IMR-90 (cell line): ENCODE data around the gene PIGN. TPM values are rescaled to one million over a fixed set of nuclear protein-coding genes. Genes with fewer than 3 reads are reported as not detected.
A peak's percentile ranks its signal among the peaks of the same experiment; 100 is the strongest.

Source experiments
- ATAC-seq: fragments of 200-7000 bp; cut with Tn5 transposase; 2 replicates; pipeline ENCODE4 v1.9.1; 2020; ENCODE audit warnings: low read depth, mild to moderate bottlenecking, moderate library complexity
- BruUV-seq: library from RNA; stranded (reverse); fragments of 400-500 nt; replicated peaks from 2 replicates; lab custom pipeline; 2021; lab: Mats Ljungman, UMichigan
- CTCF ChIA-PET: fragments of 300-600 bp; formaldehyde crosslinking; extraction: SDS; loops from one replicate; lab custom pipeline; 2021; ENCODE audit warnings: antibody characterized with exemption; lab: Yijun Ruan, JAX
- POLR2A ChIA-PET: fragments of 300-600 bp; sonication (Branson Sonifier 250); formaldehyde crosslinking; loops from one replicate; lab custom pipeline; 2022; ENCODE audit warnings: antibody characterized with exemption; ENCODE audit not compliant: unreplicated experiment; lab: Charles Lee
- DNase-seq: peaks from one replicate; pipeline ENCODE4 v3.0.0; 2013
- H2AFZ ChIP-seq: replicated peaks from 2 replicates; pipeline ENCODE3; 2013; ENCODE audit warnings: low read length, mild to moderate bottlenecking; ENCODE audit not compliant: poor library complexity
- H2AK5ac ChIP-seq: 2 replicates; pipeline ENCODE4 v1.6.1; 2013; ENCODE audit warnings: low read depth, low read length, inconsistent platforms
- H2AK9ac ChIP-seq: replicated peaks from 2 replicates; pipeline ENCODE3; 2013; ENCODE audit warnings: mild to moderate bottlenecking, low read depth, low read length, moderate library complexity; ENCODE audit not compliant: poor library complexity
- H2BK120ac ChIP-seq: 2 replicates; pipeline ENCODE4 v1.6.1; 2013; ENCODE audit warnings: low read depth, low read length, inconsistent platforms
- H2BK15ac ChIP-seq: 3 replicates; pipeline ENCODE4 v1.6.1; 2013; ENCODE audit warnings: low read depth, low read length, inconsistent platforms
- H2BK20ac ChIP-seq: 2 replicates; pipeline ENCODE4 v1.6.1; 2013; ENCODE audit warnings: low read depth, mild to moderate bottlenecking, inconsistent platforms, low read length, moderate library complexity
- H2BK5ac ChIP-seq: 2 replicates; pipeline ENCODE4 v1.6.1; 2013; ENCODE audit warnings: mild to moderate bottlenecking, low read depth, low read length, inconsistent platforms; ENCODE audit not compliant: poor library complexity, severe bottlenecking
- H3K14ac ChIP-seq: replicated peaks from 2 replicates; pipeline ENCODE4 v1.6.1; 2013; ENCODE audit warnings: low read depth, low read length, inconsistent platforms
- H3K18ac ChIP-seq: 2 replicates; pipeline ENCODE4 v1.6.1; 2013; ENCODE audit warnings: low read depth, low read length, control low read depth
- H3K23ac ChIP-seq: 2 replicates; pipeline ENCODE4 v1.6.1; 2013; ENCODE audit warnings: low read depth, low read length, inconsistent platforms
- H3K27ac ChIP-seq: 2 replicates; pipeline ENCODE4 v1.5.1; 2013; ENCODE audit warnings: mild to moderate bottlenecking, control low read depth, low read length; ENCODE audit not compliant: insufficient read depth
- H3K27me3 ChIP-seq: 2 replicates; pipeline ENCODE4 v1.6.1; 2013; ENCODE audit warnings: low read length; ENCODE audit not compliant: control insufficient read depth, insufficient read depth
- H3K36me3 ChIP-seq: 2 replicates; pipeline ENCODE4 v1.6.1; 2013; ENCODE audit warnings: low read length, mixed read lengths; ENCODE audit not compliant: control insufficient read depth, insufficient read depth
- H3K4ac ChIP-seq: 2 replicates; pipeline ENCODE4 v1.6.1; 2013; ENCODE audit warnings: low read depth, low read length, inconsistent platforms
- H3K4me1 ChIP-seq: 2 replicates; pipeline ENCODE4 v1.6.1; 2013; ENCODE audit warnings: low read length, mixed read lengths; ENCODE audit not compliant: control insufficient read depth, insufficient read depth
- H3K4me2 ChIP-seq: 2 replicates; pipeline ENCODE4 v1.6.1; 2013; ENCODE audit warnings: low read depth, mild to moderate bottlenecking, control low read depth, low read length, moderate library complexity
- H3K4me3 ChIP-seq: 2 replicates; pipeline ENCODE4 v1.5.1; 2013; ENCODE audit warnings: low read depth, mild to moderate bottlenecking, control low read depth, low read length, moderate library complexity; ENCODE audit not compliant: insufficient read depth
- H3K56ac ChIP-seq: 2 replicates; pipeline ENCODE4 v1.6.1; 2013; ENCODE audit warnings: low read length, inconsistent platforms; ENCODE audit not compliant: insufficient read depth; ENCODE audit errors: extremely low read depth
- H3K79me1 ChIP-seq, 2 experiments: 2 replicates each; pipeline ENCODE4 v1.6.1; 2013; ENCODE audit warnings: low read length in 2 of 2, inconsistent platforms in 1 of 2, low read depth in 1 of 2
- H3K9ac ChIP-seq: 2 replicates; pipeline ENCODE4 v1.6.1; 2013; ENCODE audit warnings: low read depth, low read length, control low read depth
- H3K9me1 ChIP-seq: 2 replicates; pipeline ENCODE4 v1.6.1; 2013; ENCODE audit warnings: low read length, inconsistent platforms; ENCODE audit not compliant: insufficient read depth
- H3K9me3 ChIP-seq: 2 replicates; pipeline ENCODE4 v1.6.1; 2013; ENCODE audit warnings: low read length; ENCODE audit not compliant: control insufficient read depth, insufficient read depth
- H4K20me1 ChIP-seq: 2 replicates; pipeline ENCODE4 v1.6.1; 2013; ENCODE audit warnings: low read length, inconsistent platforms; ENCODE audit not compliant: insufficient read depth
- H4K5ac ChIP-seq: 2 replicates; pipeline ENCODE4 v1.6.1; 2013; ENCODE audit warnings: mild to moderate bottlenecking, low read depth, low read length, control low read depth
- H4K8ac ChIP-seq, 2 experiments: 2 replicates each; pipeline ENCODE4 v1.6.1; 2013; ENCODE audit warnings: low read depth in 2 of 2, low read length in 2 of 2, control low read depth in 1 of 2, inconsistent platforms in 1 of 2
- H4K91ac ChIP-seq: 2 replicates; pipeline ENCODE4 v1.6.1; 2013; ENCODE audit warnings: low read depth, low read length, inconsistent platforms; ENCODE audit not compliant: insufficient read depth
- BHLHE40 ChIP-seq: fragments of 150-350 bp; IDR thresholded peaks from 2 replicates; pipeline ENCODE4 v1.6.1; 2016; ENCODE audit warnings: mild to moderate bottlenecking, low read depth, low read length
- CEBPB ChIP-seq: IDR thresholded peaks from 2 replicates; pipeline ENCODE4 v1.6.1; 2012; ENCODE audit warnings: low read depth, low read length, improper control_type of control experiment
- CHD1 ChIP-seq: IDR thresholded peaks from 2 replicates; pipeline ENCODE4 v1.6.1; 2012; ENCODE audit warnings: low read depth, low read length, improper control_type of control experiment
- ELK1 ChIP-seq: fragments of 150-350 bp; IDR thresholded peaks from 2 replicates; pipeline ENCODE4 v1.6.1; 2016; ENCODE audit warnings: low read depth, mild to moderate bottlenecking, low read length, moderate library complexity, borderline replicate concordance
- FOS ChIP-seq: fragments of 150-350 bp; IDR thresholded peaks from 2 replicates; pipeline ENCODE4 v1.6.1; 2016; ENCODE audit warnings: low read depth, low read length
- MAZ ChIP-seq: IDR thresholded peaks from 2 replicates; pipeline ENCODE4 v1.6.1; 2012; ENCODE audit warnings: low read depth, mild to moderate bottlenecking, low read length, improper control_type of control experiment, moderate library complexity, borderline replicate concordance
- MXI1 ChIP-seq: IDR thresholded peaks from 2 replicates; pipeline ENCODE4 v1.6.1; 2012; ENCODE audit warnings: low read depth, mild to moderate bottlenecking, low read length, moderate library complexity, borderline replicate concordance
- POLR2A ChIP-seq: IDR thresholded peaks from 2 replicates; pipeline ENCODE4 v1.6.1; 2012; ENCODE audit warnings: mild to moderate bottlenecking, low read depth, low read length
- RAD21 ChIP-seq: IDR thresholded peaks from 2 replicates; pipeline ENCODE4 v1.6.1; 2012; ENCODE audit warnings: low read length, improper control_type of control experiment
- RCOR1 ChIP-seq: IDR thresholded peaks from 2 replicates; pipeline ENCODE4 v1.6.1; 2012; ENCODE audit warnings: mild to moderate bottlenecking, low read length, improper control_type of control experiment; ENCODE audit not compliant: insufficient replicate concordance
- SMC3 ChIP-seq: fragments of 150-350 bp; IDR thresholded peaks from 2 replicates; pipeline ENCODE4 v1.6.1; 2016; ENCODE audit warnings: low read depth, mild to moderate bottlenecking, antibody characterized with exemption, low read length, moderate library complexity
- WGBS, 2 experiments: methylation state at CpG; one replicate each; pipeline versions ENCODE4 v1.1.5 to v1.1.7; 2013; ENCODE audit warnings: missing lambda C conversion rate in 2 of 2; ENCODE audit not compliant: insufficient read length in 1 of 2; ENCODE audit errors: extremely low coverage in 2 of 2; 5-methylcytosine and 5-hydroxymethylcytosine counted together
- dilution Hi-C: fragments of 300-500 bp; cut with HindIII; formaldehyde crosslinking; loops from one replicate; pipeline ENCODE4 v1.14.3; 2018; ENCODE audit warnings: low sequenced_read_pairs; ENCODE audit not compliant: unreplicated experiment
- in situ Hi-C: fragments of 300-500 bp; cut with MboI; formaldehyde crosslinking; loops from 3 replicates; pipeline ENCODE4 v1.14.3; 2019; ENCODE audit warnings: low sequenced_read_pairs, inconsistent platforms, mixed read lengths
- intact Hi-C: fragments of 100-400 bp; cut with micrococcal nuclease; formaldehyde crosslinking; loops from 2 replicates; pipeline ENCODE4 v1.10.0; 2022
- polyA plus RNA-seq, 3 experiments: library from polyadenylated mRNA; depleted of rRNA; stranded (reverse); fragments of >200 nt; gene quantifications; 2 replicates each; pipeline ENCODE4 v1.2.3, GENCODE V29; 2012; ENCODE audit warnings: low replicate concordance in 1 of 3
- total RNA-seq: library from RNA; depleted of rRNA; stranded (reverse); fragments of >200 nt; gene quantifications from 2 replicates; pipeline ENCODE4 v1.2.3, GENCODE V29; 2012
- TF ChIP-seq, protein P1 (sequence below): fragments of 150-350 bp; IDR thresholded peaks from 2 replicates; pipeline ENCODE4 v1.6.1; 2017; ENCODE audit warnings: mild to moderate bottlenecking, antibody characterized with exemption, low read length, low read depth
- TF ChIP-seq, protein P2 (sequence below): conservative IDR thresholded peaks from 2 replicates; pipeline ENCODE4 v1.5.1; 2012; ENCODE audit warnings: mild to moderate bottlenecking, low read depth, low read length, improper control_type of control experiment

Gene PIGN
- total and polyA plus RNA-seq, 2 of the 4 experiments (the other 2 are of a cell fraction) = 9.0 to 17.9 TPM

- H4K8ac ChIP-seq = no peak overlapping the region
- DNase-seq = no peak
- H2AK9ac ChIP-seq = no peak overlapping the region
- no peaks in the 10 kb centered on the region for H3K27me3 ChIP-seq
- no peak overlapping the region for H4K5ac ChIP-seq
- no CpG with 5 or more reads among the region's 1 CpG for WGBS, 2 experiments
- ChIA-PET CTCF (no interaction called here), POLR2A (no interaction called here)
- H2BK20ac ChIP-seq = no peak overlapping the region
- no peak overlapping the region for H3K14ac ChIP-seq
- peaks cover 2% of the 10 kb centered on the region for H3K4me1 ChIP-seq
- TF ChIP-seq RCOR1 = no peak
- TF ChIP-seq FOS = no peak
- TF ChIP-seq MAZ = no peak
- no peak for TF ChIP-seq RAD21
- TF ChIP-seq, protein P1, sequence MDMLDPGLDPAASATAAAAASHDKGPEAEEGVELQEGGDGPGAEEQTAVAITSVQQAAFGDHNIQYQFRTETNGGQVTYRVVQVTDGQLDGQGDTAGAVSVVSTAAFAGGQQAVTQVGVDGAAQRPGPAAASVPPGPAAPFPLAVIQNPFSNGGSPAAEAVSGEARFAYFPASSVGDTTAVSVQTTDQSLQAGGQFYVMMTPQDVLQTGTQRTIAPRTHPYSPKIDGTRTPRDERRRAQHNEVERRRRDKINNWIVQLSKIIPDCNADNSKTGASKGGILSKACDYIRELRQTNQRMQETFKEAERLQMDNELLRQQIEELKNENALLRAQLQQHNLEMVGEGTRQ = no peak
- no peak for TF ChIP-seq CHD1
- TF ChIP-seq, protein P2, sequence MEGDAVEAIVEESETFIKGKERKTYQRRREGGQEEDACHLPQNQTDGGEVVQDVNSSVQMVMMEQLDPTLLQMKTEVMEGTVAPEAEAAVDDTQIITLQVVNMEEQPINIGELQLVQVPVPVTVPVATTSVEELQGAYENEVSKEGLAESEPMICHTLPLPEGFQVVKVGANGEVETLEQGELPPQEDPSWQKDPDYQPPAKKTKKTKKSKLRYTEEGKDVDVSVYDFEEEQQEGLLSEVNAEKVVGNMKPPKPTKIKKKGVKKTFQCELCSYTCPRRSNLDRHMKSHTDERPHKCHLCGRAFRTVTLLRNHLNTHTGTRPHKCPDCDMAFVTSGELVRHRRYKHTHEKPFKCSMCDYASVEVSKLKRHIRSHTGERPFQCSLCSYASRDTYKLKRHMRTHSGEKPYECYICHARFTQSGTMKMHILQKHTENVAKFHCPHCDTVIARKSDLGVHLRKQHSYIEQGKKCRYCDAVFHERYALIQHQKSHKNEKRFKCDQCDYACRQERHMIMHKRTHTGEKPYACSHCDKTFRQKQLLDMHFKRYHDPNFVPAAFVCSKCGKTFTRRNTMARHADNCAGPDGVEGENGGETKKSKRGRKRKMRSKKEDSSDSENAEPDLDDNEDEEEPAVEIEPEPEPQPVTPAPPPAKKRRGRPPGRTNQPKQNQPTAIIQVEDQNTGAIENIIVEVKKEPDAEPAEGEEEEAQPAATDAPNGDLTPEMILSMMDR = no peak
- no peak for TF ChIP-seq POLR2A
- no peak for TF ChIP-seq MXI1
- no peak for TF ChIP-seq ELK1
- no peak for TF ChIP-seq BHLHE40
- TF ChIP-seq SMC3 = no peak
- TF ChIP-seq CEBPB = no peak
- no TSS peak for BruUV-seq
- H3K79me1 ChIP-seq = no peaks in the 10 kb centered on the region
- in situ Hi-C loops = no loop called here
- H3K27ac ChIP-seq = no peak overlapping the region
- no peak overlapping the region for H3K4me2 ChIP-seq
- H3K9ac ChIP-seq = no peak overlapping the region
- H2BK5ac ChIP-seq = no peak overlapping the region
- intact Hi-C loops = no loop called here
- H2BK15ac ChIP-seq = no peak overlapping the region
- H3K4me3 ChIP-seq = no peak overlapping the region
- H3K56ac ChIP-seq = no peak overlapping the region
- H2BK120ac ChIP-seq = no peak overlapping the region
- H4K20me1 ChIP-seq = no peaks in the 10 kb centered on the region
- no peak overlapping the region for H3K4ac ChIP-seq
- H3K23ac ChIP-seq = no peak overlapping the region
- 0 out of 2 replicates have a peak overlapping the region, but pooled peaks have one; percentile 15 for H2AK5ac ChIP-seq
- dilution Hi-C loops = no loop called here
- H3K36me3 ChIP-seq = no peaks in the 10 kb centered on the region
- H3K9me1 ChIP-seq = no peaks in the 10 kb centered on the region
- no peak for ATAC-seq
- peaks cover 3% of the 10 kb centered on the region; the same call in 1 of the 2 replicates for H3K9me3 ChIP-seq
- H4K91ac ChIP-seq = no peak overlapping the region
- no peak overlapping the region for H3K18ac ChIP-seq
- H2AFZ ChIP-seq = no peak overlapping the region
These were observed 84.6 kb downstream of the PIGN start for GRCh38 chr18:62102221-62102620.
